Left cardiac atrium (tissue), 4 donors: Measurements from ENCODE around the gene ATL1. TPM values are rescaled to one million over a fixed set of nuclear protein-coding genes. Genes with fewer than 3 reads are reported as not detected.
"Not testable (repeated sequence)": the region's sequence is repeated elsewhere in the genome, so short reads cannot be mapped to it uniquely, and the experiment has no call there.

Source experiments
- ATAC-seq, 2 donors: fragments of 200-7000 bp; cut with Tn5 transposase; one replicate each; pipeline ENCODE4 v1.9.1; 2020; ENCODE audit warnings: mild to moderate bottlenecking in 2 of 2, moderate library complexity in 2 of 2
- DNase-seq: peaks from one replicate; pipeline ENCODE4 v3.0.0-alpha.2; 2020
- intact Hi-C, 2 donors: fragments of 100-400 bp; cut with DNase I; formaldehyde crosslinking; loops; one replicate each; pipeline versions ENCODE4 v1.14.1 to v1.15.1; 2022 to 2023
- total RNA-seq, 2 donors: library from RNA; stranded (reverse); fragmentation: NEBNext Ultra II Directional; extraction: Animal tissue kit (Norgen Biotek cat#: 25700); gene quantifications; one replicate each; pipeline ENCODE4 v1.2.1, GENCODE V29; 2021
- donor health status: DM: no; HTN: yes; CAD: no.
- donor health status: DM: no; HTN: yes; CAD: no; lungs with severe emphysema.
- donor health status: DM: yes; HTN: yes; CAD: no.
- donor health status: Dilated cardiomyopathy.

Gene ATL1
- total RNA-seq, 2 donors from 2014 or later, result 1.7 TPM

GRCh38 chr14:50622978-50623377 is 63.0 kb downstream of the ATL1 start:
- no peak for ATAC-seq
- intact Hi-C loops, result no loop called here
- no peak for DNase-seq

DNA sequence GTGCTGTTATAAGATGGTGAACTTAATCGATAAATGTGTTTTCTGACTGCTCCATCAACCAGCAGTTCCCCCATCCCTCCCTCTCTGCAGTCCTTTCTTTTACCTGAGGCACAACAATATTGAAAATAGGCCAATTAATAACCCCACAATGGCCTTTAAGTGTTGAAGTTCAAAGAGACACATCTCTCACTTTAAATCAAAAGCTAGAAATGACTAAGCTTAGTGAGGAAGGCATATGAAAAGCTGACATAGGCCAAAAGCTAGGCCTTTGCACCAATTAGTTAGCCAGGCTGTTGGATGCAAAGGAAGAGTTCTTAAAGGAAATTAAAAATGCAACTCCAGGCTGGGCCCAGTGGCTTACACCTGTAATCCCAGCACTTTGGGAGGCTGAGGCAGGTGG is 64.5 kb downstream of the ATL1 start:
- DNase-seq, result no peak
- intact Hi-C loops, result no loop called here
- no peak for ATAC-seq

DNA sequence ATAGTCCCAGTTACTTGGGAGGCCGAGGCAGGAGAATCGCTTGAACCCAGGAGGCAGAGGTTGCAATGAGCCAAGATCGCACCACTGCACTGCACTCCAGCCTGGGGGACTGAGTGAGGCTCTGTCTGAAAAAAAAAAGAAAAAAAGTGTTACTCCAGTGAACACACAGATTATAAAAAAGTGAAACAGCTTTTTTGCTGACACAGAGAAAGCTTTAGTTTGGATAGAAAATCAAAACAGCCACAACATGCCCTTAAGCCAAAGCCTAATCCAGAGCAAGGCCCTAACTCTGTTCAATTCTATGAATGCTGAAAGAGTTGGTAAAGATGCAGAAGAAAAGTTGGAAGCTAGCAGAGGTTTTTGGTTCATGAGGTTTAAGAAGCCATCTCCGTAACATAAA is 65.0 kb downstream of the ATL1 start:
- intact Hi-C loops, result loop anchor here in 1 of 2 donors (5.0 kb wide), 1 partner anchor 147 kb away; no protein-coding TSS in a partner anchor
- ATAC-seq, DNase-seq: not testable (repeated sequence)

DNA sequence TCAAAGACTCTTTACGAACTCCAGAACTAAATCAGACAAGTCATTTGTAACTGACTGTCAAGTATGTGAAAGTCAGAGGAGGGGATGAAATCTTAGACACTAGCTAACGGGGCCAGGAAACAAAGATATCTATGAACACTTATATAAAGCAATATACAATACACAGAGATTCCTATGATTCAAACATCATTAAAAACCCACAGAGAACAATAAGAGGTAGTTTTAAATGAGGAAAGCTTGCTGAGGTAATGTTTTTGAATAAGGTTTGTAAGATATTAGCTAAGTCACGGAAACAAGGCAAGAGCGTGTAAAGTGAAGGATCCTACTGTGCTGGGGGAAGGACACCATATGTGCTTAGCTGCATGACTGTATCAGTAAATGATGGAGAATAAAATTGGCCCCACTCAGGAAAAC is 71.5 kb downstream of the ATL1 start:
- intact Hi-C loops, result no loop called here
- no peak for ATAC-seq
- no peak for DNase-seq

DNA sequence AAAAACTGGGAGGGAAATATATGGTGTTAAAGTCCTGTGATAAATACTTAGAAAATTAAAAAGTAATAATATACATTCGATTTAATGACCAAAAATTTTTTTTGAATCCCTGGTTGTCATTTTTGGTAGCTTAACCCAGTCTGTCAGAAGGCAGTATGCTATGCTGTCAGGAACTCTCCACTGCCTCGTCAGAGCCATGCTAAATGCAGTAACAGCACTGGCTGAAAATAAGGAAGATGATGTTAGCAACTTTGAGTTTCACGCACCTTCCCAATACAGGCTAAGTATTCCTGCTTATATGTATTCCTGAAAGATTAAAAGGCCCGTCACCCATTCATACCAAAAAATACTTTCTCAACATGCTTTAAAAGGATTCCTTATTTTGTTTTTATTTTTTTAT is 74.0 kb downstream of the ATL1 start:
- intact Hi-C loops, result no loop called here
- ATAC-seq, result no peak

DNA sequence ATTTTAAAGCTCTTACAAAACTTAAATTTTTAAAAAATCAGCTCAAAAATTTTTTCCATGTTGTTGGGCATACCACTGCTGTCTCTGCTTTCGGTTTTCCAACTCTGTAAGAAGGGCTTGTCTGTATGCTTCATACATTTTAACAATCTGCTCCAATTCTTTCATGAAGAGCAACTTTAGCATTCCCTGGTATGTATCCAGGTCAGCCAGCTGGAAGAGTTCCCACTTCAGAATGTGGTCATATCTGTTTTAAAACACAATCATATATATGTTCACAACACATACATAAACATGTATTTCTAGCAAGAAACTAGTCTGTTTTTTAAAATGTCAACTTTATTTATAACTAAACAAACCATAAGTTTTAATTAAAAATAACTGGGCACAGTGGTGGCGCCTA is 75.2 kb downstream of the ATL1 start:
- intact Hi-C loops, result no loop called here
- ATAC-seq, result no peak

More for the DNA sequence above, 74.0 kb downstream of the ATL1 start:
- no peak for DNase-seq

DNA sequence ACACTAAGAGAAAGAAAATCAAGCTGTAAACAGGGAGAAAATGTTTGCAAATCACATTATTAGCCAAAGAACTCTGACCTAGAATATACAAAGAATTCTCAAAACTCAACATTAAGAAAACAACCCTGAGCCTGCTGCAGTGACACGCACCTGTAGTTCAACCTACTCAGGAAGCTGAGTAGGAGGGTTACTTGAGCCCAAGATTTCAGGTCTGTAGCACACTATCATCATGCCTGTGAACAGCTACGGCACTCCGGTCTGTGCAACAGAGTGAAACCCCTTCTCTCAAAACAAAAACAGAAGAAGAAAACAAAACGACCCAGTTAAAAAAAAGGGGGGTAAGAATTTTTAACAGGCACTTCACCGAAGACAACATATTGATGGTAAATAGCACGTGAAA is 87.3 kb downstream of the ATL1 start:
- ATAC-seq, result no peak
- no peak for DNase-seq
- intact Hi-C loops, result no loop called here

More for the DNA sequence above, 75.2 kb downstream of the ATL1 start:
- no peak for DNase-seq

- ATAC-seq, result no peak
- no peak for DNase-seq
- intact Hi-C loops, result no loop called here
Observed at GRCh38 chr14:50647753-50648152, 87.8 kb downstream of the ATL1 start.

DNA sequence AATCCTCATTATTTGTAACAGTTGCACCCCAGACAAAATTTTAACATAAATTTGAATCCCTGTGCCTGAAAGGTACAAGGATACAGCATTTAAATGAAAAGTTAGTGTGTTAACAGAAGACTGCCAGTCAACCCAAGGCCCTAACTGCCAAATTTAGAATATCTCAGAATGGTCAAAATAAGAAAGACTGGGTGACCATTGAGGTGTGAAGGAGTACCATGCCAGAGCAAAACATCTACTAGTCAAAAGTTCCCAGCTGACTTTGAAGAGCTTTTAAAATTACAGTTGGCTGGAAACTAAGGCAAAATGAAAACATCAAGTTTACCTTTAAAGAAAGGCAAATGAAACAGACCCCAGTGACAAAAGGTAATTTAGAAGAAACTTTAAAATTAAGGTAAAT is 89.7 kb downstream of the ATL1 start:
- intact Hi-C loops, result no loop called here
- no peak for ATAC-seq
- no peak for DNase-seq

GRCh38 chr14:50656776-50657175 is 96.8 kb downstream of the ATL1 start:
- DNase-seq (no peak), ATAC-seq (no peak)
- intact Hi-C loops, result no loop called here

DNA sequence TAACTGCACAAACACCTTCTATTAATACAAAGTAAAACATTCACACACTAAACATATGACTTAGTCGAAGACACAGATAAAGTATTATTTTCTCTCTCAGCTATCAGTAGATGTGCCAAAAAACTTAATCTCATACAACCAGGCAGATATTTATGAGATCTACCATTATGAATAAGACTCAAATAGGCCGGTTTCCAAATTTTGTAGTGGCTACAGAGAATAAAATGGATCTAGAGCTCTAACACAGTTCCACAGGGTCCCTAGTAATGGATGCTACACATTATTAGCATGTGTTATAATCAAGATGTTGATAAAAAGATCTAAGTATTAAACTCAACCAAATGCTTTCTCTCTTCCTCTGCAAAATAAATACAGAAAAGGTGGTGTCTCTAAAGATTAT is 97.8 kb downstream of the ATL1 start:
- ATAC-seq (peak; percentile 33 to 51), DNase-seq (no peak)
- intact Hi-C loops, result no loop called here

DNA sequence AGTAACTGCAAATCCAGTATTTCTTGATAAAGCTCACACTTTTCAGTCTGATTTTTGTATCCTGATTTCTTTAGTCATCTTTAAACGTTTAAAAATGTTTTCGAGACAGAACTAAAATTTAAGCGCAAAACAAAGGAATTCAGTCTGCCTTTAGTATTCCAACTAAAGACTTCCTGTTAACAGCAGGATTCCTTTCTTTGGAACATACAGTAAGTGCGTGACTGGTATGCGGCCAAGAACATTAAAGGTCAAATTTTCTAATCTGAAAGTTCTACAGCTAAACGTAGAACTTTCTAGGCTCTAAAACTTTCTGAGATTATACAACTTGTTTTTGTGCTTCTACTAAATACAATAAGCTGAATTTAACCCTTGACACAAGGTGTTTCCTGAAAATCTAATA is 98.3 kb downstream of the ATL1 start:
- ATAC-seq (peak; percentile 58 to 81), DNase-seq (no peak)
- intact Hi-C loops, result no loop called here

DNA sequence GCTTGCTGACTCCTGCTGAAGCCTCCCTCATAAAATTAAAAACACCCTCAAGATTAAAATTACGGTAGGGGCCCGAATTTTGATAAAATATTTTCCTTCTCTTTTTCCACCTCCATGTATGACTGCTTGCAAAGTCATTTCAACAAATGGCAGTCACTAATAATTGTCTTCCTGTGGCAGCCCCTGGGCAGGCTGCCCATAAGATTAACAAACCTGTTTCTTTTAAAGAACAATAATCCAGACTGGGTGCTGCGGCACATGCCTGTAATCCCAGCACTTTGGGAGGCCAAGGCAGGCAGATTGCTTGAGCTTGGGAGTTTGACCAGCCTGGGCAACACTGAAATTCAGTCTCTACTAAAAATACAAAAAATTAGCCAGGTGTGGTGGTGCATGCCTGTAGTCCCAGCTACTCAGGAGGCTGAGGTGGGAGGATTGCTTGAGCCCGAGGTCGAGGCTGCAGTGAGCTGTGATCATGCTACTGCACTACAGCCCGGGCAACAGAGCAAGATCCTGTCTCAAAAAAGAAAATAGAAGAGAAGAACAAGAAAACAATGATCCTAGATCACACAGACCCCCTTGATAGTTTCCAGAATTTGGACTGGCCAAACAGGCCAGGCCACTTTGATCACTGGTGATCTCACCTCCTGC is 99.5 kb downstream of the ATL1 start:
- intact Hi-C loops, result no loop called here
- ATAC-seq, result peak in 1 of 2 donors; percentile 32
- no peak for DNase-seq

DNA sequence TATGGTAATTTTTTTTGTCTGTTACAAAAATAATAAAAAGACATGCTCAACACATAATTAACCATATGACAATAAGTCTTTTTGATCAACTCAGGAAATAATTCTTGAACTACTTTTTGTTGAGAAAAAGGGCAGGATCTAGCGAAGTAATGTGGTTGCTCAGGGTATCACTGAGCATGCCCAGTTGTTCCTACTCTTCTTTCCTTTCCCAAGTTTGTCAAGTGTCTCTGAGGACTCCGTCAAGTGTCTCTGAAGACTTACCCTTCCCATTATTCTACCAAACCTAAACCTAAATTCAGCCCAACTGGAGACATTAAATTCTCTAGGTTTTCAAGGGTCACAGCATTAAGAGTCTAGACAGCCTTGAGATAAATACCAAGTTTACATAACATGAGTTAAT is 104.6 kb downstream of the ATL1 start:
- intact Hi-C loops, ATAC-seq, DNase-seq: not testable (repeated sequence)

DNA sequence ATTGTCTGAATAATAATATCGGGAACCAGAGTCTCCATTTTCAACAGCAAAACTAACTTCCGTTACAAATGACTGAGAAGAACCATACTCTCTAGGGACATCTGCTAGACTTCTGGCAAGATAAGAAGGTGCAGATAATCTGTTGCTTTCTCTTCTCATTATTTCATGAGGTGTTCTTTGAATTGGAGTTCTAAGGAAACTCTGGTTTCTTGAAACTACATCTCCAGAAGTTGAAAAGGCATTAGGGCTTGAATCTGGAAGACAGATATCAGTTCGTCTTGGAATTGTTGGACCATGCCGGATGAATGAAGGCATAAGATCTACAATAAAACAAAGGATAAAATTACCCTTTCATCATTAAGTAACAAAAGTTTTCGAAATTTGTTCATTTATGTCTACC is 105.4 kb downstream of the ATL1 start:
- ATAC-seq, intact Hi-C loops, DNase-seq: not testable (repeated sequence)

- peak; percentile 27 for DNase-seq
- intact Hi-C loops, result no loop called here
- ATAC-seq, result peak; percentile 32 to 35
Observed at GRCh38 chr14:50666772-50667683, 107.1 kb downstream of the ATL1 start.

GRCh38 chr14:50667684-50667995 is 107.7 kb downstream of the ATL1 start:
- intact Hi-C loops, result no loop called here
- DNase-seq, result no peak
- no peak for ATAC-seq

GRCh38 chr14:50667996-50668825 is 108.3 kb downstream of the ATL1 start, which contains the start of gene SAV1:
Gene SAV1 (minus strand): TSS chr14:50668306. CDS start chr14:50667967, 339 bp downstream.
- intact Hi-C loops, result no loop called here
- DNase-seq, result peak; percentile 89
- peak; percentile 95 to 97 for ATAC-seq

- ATAC-seq, result no peak
- intact Hi-C loops, result no loop called here
- DNase-seq, result no peak
Observed at GRCh38 chr14:50668826-50669143, 108.8 kb downstream of the ATL1 start.
